Measurements from ENCODE around the gene ZC3H12D. TPM values are rescaled to one million over a fixed set of nuclear protein-coding genes. Genes with fewer than 3 reads are reported as not detected.

ZC3H12D gene
- total RNA-seq, 1 donor from 2014 or later, result 0.14 TPM

GRCh38 chr6:149474108-149474935 lies 10.5 kb downstream of the ZC3H12D start:
- H3K9me3 Mint-ChIP-seq, result no peaks in the 10 kb centered on the region
- H3K27ac Mint-ChIP-seq (ENCODE audit: unreplicated experiment), result no peak overlapping the region
- H3K27me3 Mint-ChIP-seq (ENCODE audit: low read depth), result no peaks in the 10 kb centered on the region
- TF ChIP-seq CTCF (conservative IDR thresholded peaks at IDR 0.05), result no peak
- no peaks in the 10 kb centered on the region for H3K4me1 Mint-ChIP-seq
- H3K36me3 Mint-ChIP-seq (ENCODE audit: low read depth), result no peaks in the 10 kb centered on the region
- no peak for DNase-seq (ENCODE audit: low read depth, low spot score)
- H3K4me3 Mint-ChIP-seq, result no peak overlapping the region

DNA sequence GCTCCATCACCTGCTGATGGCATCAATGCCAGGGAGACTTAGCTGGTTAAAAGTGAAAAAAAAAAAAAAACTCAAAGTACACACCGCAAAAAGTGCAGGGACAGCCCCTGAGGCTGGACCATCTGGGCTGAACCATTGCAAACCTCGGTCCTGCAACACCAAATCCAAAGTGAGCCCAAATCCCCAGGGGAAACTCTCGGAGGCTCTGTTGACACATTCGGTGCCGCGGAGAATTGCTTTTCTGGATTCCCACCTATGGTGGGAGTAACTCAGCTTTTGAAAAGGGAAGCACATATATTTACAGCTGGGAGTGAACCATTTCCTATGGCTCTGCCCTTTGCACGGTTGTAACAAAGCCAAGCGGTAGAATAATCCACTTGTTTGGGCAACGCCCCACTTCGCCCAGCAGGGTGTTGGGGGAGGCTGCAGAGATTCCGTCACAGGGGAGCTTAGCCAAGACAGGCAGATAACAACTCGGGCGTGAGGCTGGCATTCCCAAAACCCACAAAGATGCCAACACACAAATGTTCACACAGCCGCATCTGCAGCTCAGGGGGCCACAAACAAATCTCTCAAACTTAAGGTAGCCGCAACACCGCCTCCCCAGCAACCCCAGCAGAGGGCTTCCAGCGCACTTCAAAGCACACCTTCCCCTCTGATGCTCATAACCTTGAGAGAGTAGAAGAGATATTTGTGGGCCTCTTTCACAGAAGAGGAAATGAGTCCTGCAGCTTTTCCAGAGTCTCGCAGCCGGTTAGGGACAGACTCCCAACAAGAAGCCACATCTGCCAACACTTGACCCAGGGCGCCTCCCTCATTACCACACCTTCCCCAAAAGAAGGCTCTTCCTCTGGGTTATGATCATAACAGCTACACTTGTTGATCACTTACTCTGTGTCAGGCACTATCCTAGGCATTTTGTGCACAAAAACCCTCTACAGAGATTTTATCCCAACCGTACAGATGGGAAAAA lies 11.4 kb downstream of the ZC3H12D start:
- Mint-ChIP-seq H3K27ac (ENCODE audit: unreplicated experiment) (no peak overlapping the region), H3K9me3 (no peaks in the 10 kb centered on the region), H3K36me3 (ENCODE audit: low read depth) (no peaks in the 10 kb centered on the region), H3K4me1 (no peaks in the 10 kb centered on the region), H3K4me3 (no peak overlapping the region), H3K27me3 (ENCODE audit: low read depth) (no peaks in the 10 kb centered on the region)
- no peak for TF ChIP-seq CTCF (conservative IDR thresholded peaks at IDR 0.05)
- DNase-seq (ENCODE audit: low read depth, low spot score), result no peak

GRCh38 chr6:149472241-149472640 lies 12.6 kb downstream of the ZC3H12D start:
- Mint-ChIP-seq H3K36me3 (ENCODE audit: low read depth) (no peaks in the 10 kb centered on the region), H3K27ac (ENCODE audit: unreplicated experiment) (no peak overlapping the region), H3K9me3 (no peaks in the 10 kb centered on the region), H3K4me1 (no peaks in the 10 kb centered on the region), H3K4me3 (no peak overlapping the region), H3K27me3 (ENCODE audit: low read depth) (no peaks in the 10 kb centered on the region)
- DNase-seq (ENCODE audit: low read depth, low spot score), result no peak
- no peak for TF ChIP-seq CTCF (conservative IDR thresholded peaks at IDR 0.05)

DNA sequence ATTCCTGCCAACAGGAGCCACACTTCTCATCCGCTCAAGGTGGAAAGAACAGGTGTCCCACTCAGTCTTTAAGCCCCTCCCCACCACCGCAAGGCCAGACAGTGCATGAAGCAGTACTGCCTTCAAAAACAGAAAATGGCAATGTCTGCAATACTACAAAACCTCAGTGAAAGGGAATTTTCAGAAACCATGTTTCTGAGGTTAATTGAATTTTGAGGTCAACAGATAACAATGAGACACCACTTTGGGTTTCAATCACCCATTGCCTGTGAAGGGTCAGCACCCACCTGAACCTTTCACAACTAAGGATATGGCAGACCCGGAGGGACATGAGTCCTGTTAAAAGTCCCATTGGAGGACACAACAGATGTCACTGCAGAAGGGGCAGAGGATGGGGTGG lies 13.0 kb downstream of the ZC3H12D start:
- Mint-ChIP-seq H3K4me1 (no peaks in the 10 kb centered on the region), H3K27me3 (ENCODE audit: low read depth) (no peaks in the 10 kb centered on the region), H3K4me3 (no peak overlapping the region), H3K27ac (ENCODE audit: unreplicated experiment) (no peak overlapping the region), H3K9me3 (no peaks in the 10 kb centered on the region), H3K36me3 (ENCODE audit: low read depth) (no peaks in the 10 kb centered on the region)
- no peak for TF ChIP-seq CTCF (conservative IDR thresholded peaks at IDR 0.05)
- no peak for DNase-seq (ENCODE audit: low read depth, low spot score)

DNA sequence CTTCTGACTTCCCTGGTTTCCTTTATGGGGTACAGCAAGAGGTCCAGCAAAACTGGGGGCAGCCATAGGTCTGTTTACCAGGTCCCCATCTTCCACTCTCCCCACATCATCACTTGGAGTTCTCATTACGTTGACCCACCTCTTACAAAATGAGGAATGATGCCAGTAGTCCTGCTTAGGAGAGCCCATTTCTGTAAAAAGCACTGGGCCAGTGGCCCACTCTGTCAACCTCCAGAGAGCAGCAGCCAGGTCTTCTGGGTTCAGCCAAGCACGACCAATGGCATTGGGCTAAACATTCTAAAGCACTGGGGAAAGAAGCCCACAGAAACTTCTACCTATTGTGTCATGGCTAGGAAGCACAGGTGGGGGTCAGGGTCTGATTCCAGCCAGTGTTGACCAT lies 13.9 kb downstream of the ZC3H12D start:
- no peaks in the 10 kb centered on the region for H3K36me3 Mint-ChIP-seq (ENCODE audit: low read depth)
- H3K9me3 Mint-ChIP-seq, result no peaks in the 10 kb centered on the region
- no peaks in the 10 kb centered on the region for H3K4me1 Mint-ChIP-seq

More for the DNA sequence above, 13.9 kb downstream of the ZC3H12D start:
- Mint-ChIP-seq H3K27me3 (ENCODE audit: low read depth) (no peaks in the 10 kb centered on the region), H3K4me3 (no peak overlapping the region), H3K27ac (ENCODE audit: unreplicated experiment) (no peak overlapping the region)
- no peak for TF ChIP-seq CTCF (conservative IDR thresholded peaks at IDR 0.05)
- DNase-seq (ENCODE audit: low read depth, low spot score), result no peak

All from neural crest cell (in vitro differentiated cells).